ENCODE measurements around the gene COL5A1. TPM values are rescaled to one million over a fixed set of nuclear protein-coding genes. Genes with fewer than 3 reads are reported as not detected.

COL5A1 gene
- total RNA-seq, 2 donors from 2014 or later: 10.9 to 21.7 TPM

- Histone ChIP-seq H3K9me3 (no peaks in the 10 kb centered on the region), H3K36me3 (no peaks in the 10 kb centered on the region), H3K27me3 (no peaks in the 10 kb centered on the region), H3K9ac (ENCODE audit: low read depth in 2 of 2, low read length in 2 of 2) (no peak overlapping the region), H3K4me3 (no peak overlapping the region), H3K27ac (no peak overlapping the region), H3K4me1 (no peaks in the 10 kb centered on the region)
- DNase-seq: no peak
- intact Hi-C loops (cut with DNase I): no loop called here
- TF ChIP-seq CTCF (IDR thresholded peaks at IDR 0.05): no peak
These were observed 246.3 kb downstream of the COL5A1 start for GRCh38 chr9:134887686-134888602.

GRCh38 chr9:134888603-134889190 is 247.1 kb downstream of the COL5A1 start:
- Histone ChIP-seq H3K36me3 (no peaks in the 10 kb centered on the region), H3K9ac (ENCODE audit: low read depth in 2 of 2, low read length in 2 of 2) (no peak overlapping the region), H3K9me3 (no peaks in the 10 kb centered on the region), H3K27ac (no peak overlapping the region), H3K27me3 (no peaks in the 10 kb centered on the region), H3K4me1 (no peaks in the 10 kb centered on the region), H3K4me3 (no peak overlapping the region)
- no peak for TF ChIP-seq CTCF (IDR thresholded peaks at IDR 0.05)
- no peak for DNase-seq
- intact Hi-C loops (cut with DNase I): no loop called here

- H3K4me3 ChIP-seq: no peak overlapping the region
- DNase-seq: no peak
- H3K27ac ChIP-seq: no peak overlapping the region
- intact Hi-C loops (cut with DNase I): no loop called here
- no peak overlapping the region for H3K9ac ChIP-seq (ENCODE audit: low read depth in 2 of 2, low read length in 2 of 2)
- H3K9me3 ChIP-seq: no peaks in the 10 kb centered on the region
- H3K4me1 ChIP-seq: no peaks in the 10 kb centered on the region
- no peaks in the 10 kb centered on the region for H3K36me3 ChIP-seq
- TF ChIP-seq CTCF (IDR thresholded peaks at IDR 0.05): no peak
- H3K27me3 ChIP-seq: no peaks in the 10 kb centered on the region
These were observed 248.0 kb downstream of the COL5A1 start for GRCh38 chr9:134889386-134890154.

- H3K4me3 ChIP-seq: no peak overlapping the region
- intact Hi-C loops (cut with DNase I): no loop called here
- H3K4me1 ChIP-seq: no peaks in the 10 kb centered on the region
- H3K9ac ChIP-seq (ENCODE audit: low read depth in 2 of 2, low read length in 2 of 2): no peak overlapping the region
- DNase-seq: no peak
- no peak for TF ChIP-seq CTCF (IDR thresholded peaks at IDR 0.05)
- H3K27ac ChIP-seq: no peak overlapping the region
- H3K9me3 ChIP-seq: no peaks in the 10 kb centered on the region
- H3K27me3 ChIP-seq: no peaks in the 10 kb centered on the region
- no peaks in the 10 kb centered on the region for H3K36me3 ChIP-seq
These were observed 248.5 kb downstream of the COL5A1 start for GRCh38 chr9:134890155-134890495.

GRCh38 chr9:134891053-134891452 is 249.4 kb downstream of the COL5A1 start:
- H3K9me3 ChIP-seq: no peaks in the 10 kb centered on the region
- no peak overlapping the region for H3K4me3 ChIP-seq
- no peaks in the 10 kb centered on the region for H3K4me1 ChIP-seq
- no peak overlapping the region for H3K27ac ChIP-seq
- H3K9ac ChIP-seq (ENCODE audit: low read depth in 2 of 2, low read length in 2 of 2): no peak overlapping the region
- no peaks in the 10 kb centered on the region for H3K36me3 ChIP-seq
- TF ChIP-seq CTCF (IDR thresholded peaks at IDR 0.05): no peak
- no peaks in the 10 kb centered on the region for H3K27me3 ChIP-seq
- no peak for DNase-seq
- intact Hi-C loops (cut with DNase I): no loop called here

Data from colonic mucosa (tissue), 4 donors.